HG03558 (cell line): ENCODE data around the gene FSCN2.

Source experiments
- ATAC-seq: cut with Tn5 transposase; IDR thresholded peaks from one replicate; pipeline ENCODE4 v1.9.1; 2021; ENCODE audit warnings: moderate number of reproducible peaks; ENCODE audit not compliant: unreplicated experiment; ENCODE audit errors: extremely low read depth

FSCN2 gene

GRCh38 chr17:81552244-81553017 lies 24.3 kb downstream of the FSCN2 start, which contains the start of gene FAAP100:
Gene FAAP100, minus strand, starts transcription at chr17:81552353. Its CDS starts 23 bp downstream, at chr17:81552330.
- no peak for ATAC-seq

DNA sequence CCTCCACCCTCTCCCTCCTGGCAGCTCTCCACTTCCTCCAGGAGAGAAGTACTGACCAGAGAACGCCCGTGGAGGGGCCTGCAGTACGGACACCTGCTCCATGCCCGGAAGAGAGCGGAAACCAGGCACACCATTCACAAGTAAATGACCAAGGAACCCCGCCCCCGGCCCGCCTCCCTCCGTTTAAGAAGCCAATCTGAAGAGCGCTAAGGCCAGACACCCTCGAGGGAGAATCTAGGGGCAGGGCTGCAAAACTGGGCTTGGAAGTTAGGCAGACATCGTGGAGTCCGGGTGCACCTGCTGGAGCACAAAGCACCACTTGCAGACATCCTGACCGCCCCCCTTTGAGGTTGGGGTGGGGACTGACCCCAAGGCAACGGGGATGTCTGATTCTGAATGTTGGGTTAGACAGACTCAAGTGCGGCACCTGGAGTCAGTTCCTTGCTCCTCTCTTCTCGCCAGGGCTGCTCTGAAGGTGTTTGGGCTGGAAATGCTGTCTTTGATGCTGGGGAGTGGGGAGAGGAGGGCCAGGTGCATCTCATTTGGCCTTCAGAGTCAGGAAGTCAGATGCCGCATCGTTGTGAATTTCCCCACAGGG lies 24.9 kb downstream of the FSCN2 start:
- ATAC-seq, result no peak

DNA sequence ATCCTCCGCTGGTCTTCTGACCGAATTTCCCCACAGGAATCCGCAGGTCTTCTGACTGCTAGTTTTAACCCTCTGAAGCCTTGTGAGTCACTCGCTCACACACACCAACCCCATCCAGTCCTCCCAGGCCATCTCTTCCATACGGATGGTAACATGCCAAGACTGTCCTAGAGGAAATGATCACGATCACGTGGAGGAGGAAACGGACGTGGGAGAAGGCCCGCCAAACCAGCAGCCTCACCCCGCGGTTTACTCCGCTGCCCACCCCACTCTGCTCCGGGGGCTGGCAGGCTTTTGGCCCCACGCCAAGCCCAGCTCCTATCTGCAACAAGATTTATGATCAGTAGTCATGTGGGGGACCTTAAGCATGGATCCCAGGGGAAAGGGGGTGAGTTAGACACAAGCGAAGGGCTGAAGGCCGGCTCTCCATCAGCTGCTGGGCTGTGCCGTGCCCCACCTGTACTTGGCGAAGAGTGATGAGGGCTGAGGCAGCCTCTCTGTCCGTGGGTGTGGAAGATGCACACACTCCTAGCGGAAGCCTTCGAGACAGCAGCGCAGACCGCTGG lies 25.5 kb downstream of the FSCN2 start:
- ATAC-seq, result no peak

- no peak for ATAC-seq
Observed at GRCh38 chr17:81556175-81556691, 28.1 kb downstream of the FSCN2 start.

DNA sequence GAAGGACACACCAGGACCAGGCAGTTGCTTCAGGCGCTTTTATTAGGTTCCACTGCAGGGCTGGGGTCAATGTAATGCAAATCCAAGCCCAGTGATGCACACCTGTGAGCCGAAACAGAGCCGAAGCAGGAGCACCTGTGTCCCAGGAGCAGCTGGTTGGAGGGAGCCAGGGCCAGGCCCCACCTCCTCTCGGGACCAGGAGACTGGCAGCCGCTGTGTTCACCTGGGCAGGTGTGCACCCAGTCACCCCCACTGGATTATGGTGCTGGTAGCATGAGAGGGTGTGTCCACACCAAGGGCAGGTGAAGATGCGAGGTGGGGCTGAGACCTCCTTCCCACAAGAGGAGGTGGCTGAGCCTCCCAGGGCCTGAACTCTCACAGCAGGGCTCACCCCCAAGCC lies 28.7 kb downstream of the FSCN2 start:
- no peak for ATAC-seq

GRCh38 chr17:81557276-81558114 lies 29.3 kb downstream of the FSCN2 start:
- no peak for ATAC-seq

DNA sequence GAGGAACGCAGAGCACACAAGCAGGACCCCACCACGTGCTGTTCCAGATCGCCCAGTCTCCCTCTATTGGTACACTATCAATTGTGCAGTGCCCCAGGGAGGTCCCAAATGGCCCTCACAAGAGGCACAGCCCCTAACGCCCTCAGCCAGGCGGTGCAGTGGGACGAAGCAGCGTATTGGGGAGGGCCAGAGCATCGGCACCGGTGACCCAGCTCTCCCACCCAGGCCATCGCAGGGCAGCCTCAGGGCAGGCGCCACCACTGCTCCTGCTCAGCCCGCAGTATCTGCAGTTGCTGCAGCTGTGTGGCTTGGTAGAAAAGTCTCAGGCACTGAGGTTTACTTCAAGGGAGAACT lies 29.9 kb downstream of the FSCN2 start:
- no peak for ATAC-seq

DNA sequence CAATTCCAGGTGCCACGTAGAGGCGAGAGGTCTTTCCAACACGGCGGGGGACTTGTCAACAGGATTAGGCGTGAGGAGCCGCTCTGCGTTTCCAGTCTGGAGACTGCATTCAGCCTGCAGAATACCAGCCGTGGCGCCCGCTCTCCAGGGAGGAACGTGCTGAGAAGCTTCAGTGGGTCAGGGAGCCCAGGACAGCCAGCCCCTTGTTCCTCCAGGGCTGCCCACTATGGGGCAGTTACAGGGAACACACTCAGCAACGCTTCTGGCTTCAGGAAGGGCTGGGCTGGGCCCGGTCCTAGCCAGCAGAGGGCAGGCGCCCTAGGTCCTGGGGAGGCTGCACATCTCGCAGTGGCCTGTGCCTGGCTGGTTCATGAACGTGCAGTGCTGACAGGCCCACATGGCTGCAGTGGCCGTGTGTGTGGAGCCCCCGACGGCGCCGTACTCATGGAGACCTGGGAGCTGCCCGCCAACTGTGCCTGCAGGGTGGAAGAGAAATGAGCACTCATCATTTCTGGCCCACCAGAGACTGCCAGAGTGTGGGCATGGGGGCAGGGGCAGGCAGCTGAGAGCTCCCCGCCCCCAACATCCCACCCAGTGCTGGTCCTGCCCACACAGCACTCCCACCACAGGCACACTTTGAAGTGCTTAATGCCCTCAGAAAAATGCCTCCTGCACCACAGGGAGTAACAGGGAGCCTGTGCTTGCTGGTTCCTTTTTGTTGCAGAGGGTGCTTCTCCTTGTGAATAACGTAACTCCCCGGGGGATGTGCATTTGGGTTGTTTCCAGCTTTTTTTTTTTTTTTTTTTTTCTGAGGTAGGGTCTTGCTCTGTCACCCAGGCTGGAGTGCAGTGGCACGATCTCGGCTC lies 31.0 kb downstream of the FSCN2 start:
- ATAC-seq, result no peak

- no peak for ATAC-seq
Observed at GRCh38 chr17:81561494-81561885, 33.3 kb downstream of the FSCN2 start.

- no peak for ATAC-seq
Observed at GRCh38 chr17:81563861-81564586, 35.8 kb downstream of the FSCN2 start.

GRCh38 chr17:81564778-81565177 lies 36.6 kb downstream of the FSCN2 start:
- no peak for ATAC-seq

GRCh38 chr17:81565231-81565630 lies 37.1 kb downstream of the FSCN2 start:
- ATAC-seq, result no peak

DNA sequence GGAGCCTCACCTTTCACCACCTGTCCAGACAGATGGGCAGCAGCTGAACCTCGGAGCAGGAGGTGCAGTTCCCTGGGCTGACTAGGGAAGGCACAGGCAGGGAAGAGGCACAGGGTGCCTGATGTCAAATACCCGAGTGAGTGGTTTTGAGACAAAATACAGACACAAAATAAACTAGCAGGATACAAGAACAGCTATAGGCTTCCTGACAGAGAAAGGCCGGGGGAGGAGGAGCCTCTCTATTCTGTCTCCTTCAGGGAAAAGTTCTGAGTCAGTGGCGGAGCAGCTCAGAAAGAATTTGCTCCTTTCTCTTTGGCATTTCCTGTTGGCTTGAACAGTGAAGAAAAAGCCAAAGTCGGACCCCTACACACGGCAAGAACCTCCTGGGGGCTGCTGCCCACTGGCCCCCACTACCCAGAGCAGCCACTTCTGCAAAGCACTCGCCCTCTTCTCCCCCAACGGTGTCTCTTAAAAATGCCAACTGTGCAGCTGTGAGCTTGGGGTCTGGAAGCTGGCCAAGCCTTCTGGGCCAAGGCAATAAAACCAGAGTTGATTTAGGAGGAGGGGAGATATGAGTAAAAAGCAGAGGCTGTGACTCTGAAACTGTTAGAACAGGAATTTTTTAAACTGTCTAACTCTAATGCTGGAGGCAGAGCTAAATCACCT lies 38.4 kb downstream of the FSCN2 start:
- no peak for ATAC-seq

GRCh38 chr17:81567191-81567590 lies 39.0 kb downstream of the FSCN2 start:
- no peak for ATAC-seq

GRCh38 chr17:81568416-81568815 lies 40.2 kb downstream of the FSCN2 start:
- ATAC-seq, result no peak

GRCh38 chr17:81569986-81570514 lies 41.9 kb downstream of the FSCN2 start:
- ATAC-seq, result no peak

- no peak for ATAC-seq
Observed at GRCh38 chr17:81570964-81571363, 42.8 kb downstream of the FSCN2 start.

DNA sequence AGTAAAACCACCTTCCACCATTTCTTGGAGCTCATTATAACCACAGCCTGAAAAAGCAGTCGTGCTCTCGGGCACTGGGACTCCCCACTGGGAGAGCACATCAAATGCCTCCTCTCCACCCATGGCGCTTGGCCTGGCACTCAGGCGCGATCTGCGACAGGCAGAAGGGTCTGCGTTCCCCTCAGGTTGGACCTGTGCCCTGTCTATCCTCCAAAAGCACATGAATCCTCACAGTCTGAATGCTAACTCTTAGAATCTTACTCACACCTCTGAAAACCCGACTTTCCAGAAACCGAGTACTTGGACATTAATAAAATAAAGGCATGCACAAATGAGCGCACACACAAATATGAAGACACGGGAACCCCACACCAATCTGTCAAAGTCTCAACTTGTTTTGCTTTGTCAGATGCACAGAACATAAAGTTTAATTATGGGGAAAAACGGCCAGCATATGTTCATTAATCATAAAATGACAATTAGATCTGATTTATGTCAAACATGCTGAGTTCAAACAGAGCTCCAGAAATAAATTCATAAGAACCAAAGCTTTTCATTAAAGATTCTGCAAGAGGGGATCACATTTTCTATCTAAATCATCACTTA lies 44.5 kb downstream of the FSCN2 start:
- ATAC-seq, result no peak
